H1 (cell line): ENCODE data around the gene GEMIN7. TPM values are rescaled to one million over a fixed set of nuclear protein-coding genes. Genes with fewer than 3 reads are reported as not detected.

ENCODE experiments used
- CHD7 ChIP-seq: fragments of 300-600 bp; sonication (generic); IDR thresholded peaks from 2 replicates; pipeline ENCODE4 v1.7.1; 2012; ENCODE audit warnings: low read length, moderate library complexity, mild to moderate bottlenecking, inconsistent platforms; ENCODE audit not compliant: insufficient replicate concordance
- ZNF274 ChIP-seq: IDR thresholded peaks from 2 replicates; pipeline ENCODE4 v1.7.0; 2012; ENCODE audit warnings: low read length, borderline replicate concordance; ENCODE audit errors: extremely low read depth
- polyA plus RNA-seq, 7 experiments: library from polyadenylated mRNA; depleted of rRNA in 3 of 7; stranded (reverse) in 5 of 7; unstranded in 2 of 7; fragments of >200 nt in 5 of 7; fragments of 200-250 nt in 2 of 7; gene quantifications; 1 replicate in 5 of 7; 2 replicates in 1 of 7; 4 replicates in 1 of 7; pipeline versions ENCODE4 v1.2.1 to v1.2.3, GENCODE V29; 2011 to 2013; ENCODE audit warnings: missing spikeins in 2 of 7, mixed read lengths in 2 of 7
- total RNA-seq: library from RNA; stranded (reverse); fragmentation: NEBNext Ultra II Directional; extraction: Animal tissue kit (Norgen Biotek cat#: 25700); gene quantifications from 2 replicates; pipeline ENCODE4 v1.2.1, GENCODE V29; 2021

GEMIN7 gene
- total and polyA plus RNA-seq, 2 of the 8 experiments (the other 6 are each of a cell fraction or from before 2014, with no cell fraction given), result 48.0 to 91.6 TPM

- TF ChIP-seq CHD7, result no peak
- no peak for TF ChIP-seq ZNF274
These were observed 534 bp upstream of the GEMIN7 start (continued) for GRCh38 chr19:45078390-45079062.
